GM19468 (cell line): Measurements from ENCODE around the gene ZNF174.

Source experiments
- ATAC-seq: cut with Tn5 transposase; IDR thresholded peaks from one replicate; pipeline ENCODE4 v1.9.1; 2021; ENCODE audit warnings: mild to moderate bottlenecking, moderate library complexity, moderate number of reproducible peaks; ENCODE audit not compliant: unreplicated experiment; ENCODE audit errors: extremely low read depth

The ZNF174 gene

GRCh38 chr16:3400779-3401688 is at the start of gene ZNF174, which contains the start of gene ZSCAN32:
Gene ZNF174 (plus strand): TSS chr16:3401215. CDS start chr16:3402005, 790 bp downstream.
Gene ZSCAN32 (minus strand): TSS chr16:3401004. CDS start chr16:3397557, 3,447 bp downstream.
- ATAC-seq: peak; percentile 97

GRCh38 chr16:3355589-3355988 is 45.4 kb upstream of the ZNF174 start, which contains the start of gene OR2C1:
Gene OR2C1 (plus strand): TSS chr16:3355889. CDS start chr16:3355941, 52 bp downstream.
- ATAC-seq: no peak

DNA sequence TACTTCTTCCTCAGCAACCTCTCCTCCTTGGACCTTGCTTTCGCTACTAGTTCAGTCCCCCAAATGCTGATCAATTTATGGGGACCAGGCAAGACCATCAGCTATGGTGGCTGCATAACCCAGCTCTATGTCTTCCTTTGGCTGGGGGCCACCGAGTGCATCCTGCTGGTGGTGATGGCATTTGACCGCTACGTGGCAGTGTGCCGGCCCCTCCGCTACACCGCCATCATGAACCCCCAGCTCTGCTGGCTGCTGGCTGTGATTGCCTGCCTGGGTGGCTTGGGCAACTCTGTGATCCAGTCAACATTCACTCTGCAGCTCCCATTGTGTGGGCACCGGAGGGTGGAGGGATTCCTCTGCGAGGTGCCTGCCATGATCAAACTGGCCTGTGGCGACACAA is 44.9 kb upstream of the ZNF174 start:
- ATAC-seq: no peak

GRCh38 chr16:3358871-3359270 is 42.1 kb upstream of the ZNF174 start:
- no peak for ATAC-seq

GRCh38 chr16:3362931-3363330 is 38.1 kb upstream of the ZNF174 start:
- no peak for ATAC-seq

GRCh38 chr16:3363793-3364192 is 37.2 kb upstream of the ZNF174 start:
- ATAC-seq: no peak

DNA sequence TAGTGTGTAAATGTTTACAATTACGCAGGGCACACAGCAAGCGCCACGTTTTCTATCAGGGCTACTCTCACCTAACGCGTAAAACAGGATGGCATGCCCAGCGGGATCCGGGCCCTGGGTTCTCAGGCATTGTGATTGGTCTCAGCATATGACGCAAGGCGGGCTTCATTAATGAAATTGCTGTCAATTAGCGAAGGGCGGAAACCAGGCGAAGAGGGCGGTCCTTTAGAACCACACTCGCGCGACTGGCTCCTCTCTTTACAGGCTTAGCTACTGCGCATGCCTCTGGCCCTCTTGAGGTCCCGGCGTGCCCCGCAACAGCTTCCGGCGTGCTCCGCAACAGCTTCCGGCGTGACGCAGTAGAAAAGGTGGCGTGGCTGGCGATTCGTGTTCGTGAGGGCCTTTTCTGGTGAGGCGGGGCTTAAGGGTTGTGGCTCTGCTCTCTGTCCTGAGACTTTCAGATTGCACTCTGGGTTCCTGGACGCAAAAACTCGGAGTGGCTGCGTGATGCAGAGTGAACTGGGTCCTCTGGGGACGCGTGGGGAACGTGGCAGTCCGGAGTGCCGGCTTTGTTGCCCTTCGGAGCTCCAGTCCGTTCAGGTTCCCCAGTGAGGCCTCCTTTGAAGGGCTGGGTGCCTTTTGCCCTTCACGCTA is 36.1 kb upstream of the ZNF174 start:
- ATAC-seq: no peak

- ATAC-seq: no peak
Observed at GRCh38 chr16:3369073-3369472, 31.9 kb upstream of the ZNF174 start.

GRCh38 chr16:3375680-3376079 is 25.3 kb upstream of the ZNF174 start:
- ATAC-seq: no peak

DNA sequence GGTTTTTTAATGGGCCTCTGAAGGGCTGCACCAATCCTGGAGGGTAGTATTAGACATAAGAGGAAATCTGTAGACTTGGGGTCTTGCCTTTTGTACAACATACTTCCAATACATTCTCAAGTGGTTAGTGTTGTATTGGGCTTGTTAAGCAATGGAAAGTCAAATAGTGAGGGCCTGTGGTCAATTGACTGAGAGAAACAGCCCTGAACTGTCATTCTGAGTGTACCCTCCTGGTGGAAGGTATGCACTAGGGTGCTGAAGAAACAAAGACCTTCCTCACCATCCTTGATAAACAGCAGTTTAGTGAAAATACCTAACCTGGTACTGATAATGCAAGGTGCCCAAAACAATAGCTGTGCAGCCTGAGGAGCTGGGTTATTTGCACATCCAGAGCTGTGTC is 23.1 kb upstream of the ZNF174 start:
- no peak for ATAC-seq

DNA sequence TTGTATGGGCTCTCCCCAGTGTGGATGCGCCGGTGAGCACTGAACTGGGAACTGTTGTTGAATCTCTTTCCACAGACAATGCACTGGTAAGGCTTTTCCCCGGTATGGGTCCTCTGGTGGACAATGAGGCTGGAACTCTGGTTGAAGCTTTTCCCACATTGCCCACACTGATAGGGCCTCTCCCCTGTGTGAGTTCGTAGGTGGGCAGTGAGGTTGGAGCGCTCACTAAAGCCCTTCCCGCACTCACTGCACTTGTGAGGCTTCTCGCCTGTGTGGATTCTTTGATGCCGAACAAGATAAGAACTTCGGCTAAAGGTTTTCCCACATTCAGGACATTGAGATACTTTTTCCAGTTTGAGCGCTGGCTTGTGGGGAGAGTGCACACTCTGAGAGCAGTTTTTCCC is 18.0 kb upstream of the ZNF174 start:
- no peak for ATAC-seq

GRCh38 chr16:3388325-3388724 is 12.7 kb upstream of the ZNF174 start:
- no peak for ATAC-seq

- ATAC-seq: no peak
Observed at GRCh38 chr16:3389663-3390338, 11.2 kb upstream of the ZNF174 start.

DNA sequence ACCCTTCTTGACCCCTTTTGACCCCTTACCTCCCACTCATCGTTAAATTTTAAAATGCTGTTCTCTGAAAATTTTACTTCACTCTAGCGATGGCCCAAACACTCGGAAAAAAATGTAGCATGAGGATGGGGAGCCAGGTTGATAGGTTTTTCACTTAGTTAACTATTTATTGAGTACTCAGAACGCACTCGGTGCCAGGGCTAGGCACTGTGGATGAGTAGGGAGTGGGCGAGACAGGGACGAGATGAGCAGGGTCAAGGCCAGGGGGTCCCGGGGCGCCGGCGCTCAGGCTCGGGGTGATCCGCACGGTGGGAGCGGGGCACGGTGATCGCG is 603 bp upstream of the ZNF174 start:
- ATAC-seq: no peak

- no peak for ATAC-seq
Observed at GRCh38 chr16:3401719-3402397, 843 bp downstream of the ZNF174 start.

DNA sequence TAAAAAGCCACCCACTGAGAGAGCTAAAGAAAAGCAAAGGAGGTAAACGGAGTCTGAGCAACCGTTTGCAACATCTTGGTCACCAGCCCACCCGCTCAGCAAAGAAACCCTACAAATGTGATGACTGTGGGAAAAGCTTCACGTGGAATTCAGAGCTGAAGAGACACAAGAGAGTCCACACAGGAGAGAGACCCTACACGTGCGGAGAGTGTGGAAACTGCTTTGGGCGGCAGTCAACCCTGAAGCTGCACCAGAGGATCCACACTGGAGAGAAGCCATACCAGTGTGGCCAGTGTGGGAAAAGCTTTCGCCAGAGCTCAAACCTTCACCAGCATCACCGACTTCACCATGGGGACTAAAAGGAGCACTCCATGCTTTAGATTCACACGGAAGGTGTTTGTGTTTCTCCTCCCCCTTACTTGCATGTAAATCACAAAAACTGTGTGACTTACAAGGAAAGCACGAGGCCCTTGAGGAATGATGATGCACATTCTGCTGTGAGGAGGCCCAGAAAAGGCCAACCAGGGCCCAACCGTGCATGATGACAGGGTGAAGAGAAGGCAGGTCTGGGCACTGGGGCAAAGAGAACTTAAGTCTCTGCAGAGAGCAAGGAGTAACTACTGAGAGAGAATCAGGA is 7.7 kb downstream of the ZNF174 start:
- no peak for ATAC-seq

DNA sequence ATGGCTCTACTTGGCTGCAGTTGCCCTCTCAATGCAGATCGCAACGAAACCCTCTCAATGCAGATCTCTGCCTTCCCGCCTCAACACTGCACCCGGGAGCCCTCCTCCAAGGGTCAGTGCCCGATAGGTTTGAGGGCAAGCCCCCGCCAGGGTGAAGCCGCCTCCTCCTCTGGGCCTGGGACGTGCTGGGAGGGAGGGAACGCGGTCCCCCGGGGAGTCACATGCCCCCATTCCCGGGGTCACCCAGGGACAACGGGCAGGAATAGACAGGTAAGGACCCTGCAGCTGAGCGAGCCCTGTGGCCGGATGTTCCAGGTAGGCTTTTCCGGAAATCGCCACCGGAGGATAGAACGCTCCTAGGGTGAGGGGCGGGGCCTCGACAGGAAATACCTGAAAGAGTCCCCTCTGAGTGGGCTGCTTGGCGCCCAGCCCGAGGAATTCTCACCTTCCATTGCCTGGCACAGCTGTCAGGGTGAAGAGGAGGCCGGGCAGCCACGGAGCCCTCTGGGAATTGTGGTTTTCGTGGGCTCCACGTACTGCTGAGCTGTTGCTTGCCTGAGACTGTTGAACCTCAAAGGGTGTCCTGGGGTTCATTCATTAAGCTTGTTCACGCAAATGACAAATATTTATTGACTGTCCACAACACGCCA is 12.8 kb downstream of the ZNF174 start:
- ATAC-seq: no peak

- no peak for ATAC-seq
Observed at GRCh38 chr16:3431779-3432219, 30.8 kb downstream of the ZNF174 start.

- ATAC-seq: no peak
Observed at GRCh38 chr16:3434373-3434772, 33.4 kb downstream of the ZNF174 start.
